GM12878 (cell line): ENCODE data around the gene DUSP7.

ENCODE experiments used
- CEBPB ChIP-seq, 2 experiments: fragments of 150-350 bp in 1 of 2; IDR thresholded peaks; 2 replicates each; pipeline ENCODE4 v1.6.1; 2012 to 2014; ENCODE audit warnings: low read depth in 2 of 2, low read length in 2 of 2, borderline replicate concordance in 1 of 2, inconsistent platforms in 1 of 2
- CTCF ChIP-seq, 3 experiments: IDR thresholded peaks in 2 of 3; conservative IDR thresholded peaks in 1 of 3; 2 replicates each; pipeline ENCODE4 v1.5.1; 2011; ENCODE audit warnings: low read depth in 3 of 3, low read length in 3 of 3, mild to moderate bottlenecking in 3 of 3, control low read depth in 2 of 3, moderate library complexity in 2 of 3, inconsistent platforms in 1 of 3, mixed read lengths in 1 of 3; ENCODE audit not compliant: control insufficient read depth in 2 of 3, insufficient read depth in 1 of 3; ENCODE audit errors: extremely low read depth in 1 of 3
- EGR1 ChIP-seq, 2 experiments: IDR thresholded peaks; 1 replicate in 1 of 2; 2 replicates in 1 of 2; pipeline ENCODE4 v1.6.1; 2011 to 2012; ENCODE audit warnings: low read depth in 2 of 2, low read length in 2 of 2, borderline replicate concordance in 1 of 2, mild to moderate bottlenecking in 1 of 2, moderate library complexity in 1 of 2
- MAX ChIP-seq: IDR thresholded peaks from 2 replicates; pipeline ENCODE4 v1.6.1; 2012; ENCODE audit warnings: low read depth, low read length, improper control_type of control experiment
- POLR2A ChIP-seq: IDR thresholded peaks from 2 replicates; pipeline ENCODE4 v1.6.1; 2011; ENCODE audit warnings: low read depth, mild to moderate bottlenecking, low read length
- SRF ChIP-seq, 2 experiments: IDR thresholded peaks; 2 replicates each; pipeline ENCODE4 v1.6.1; 2011; ENCODE audit warnings: low read depth in 2 of 2, low read length in 2 of 2, mild to moderate bottlenecking in 1 of 2, moderate library complexity in 1 of 2

GRCh38 chr3:52021489-52022268 is 34.7 kb downstream of the DUSP7 start:
- no peak for TF ChIP-seq POLR2A
- TF ChIP-seq CEBPB (IDR thresholded peaks at IDR 0.05; ENCODE audit: borderline replicate concordance in 1 of 2, low read depth in 2 of 2, low read length in 2 of 2), result no peak
- no peak for TF ChIP-seq CTCF (IDR thresholded peaks at IDR 0.05 in 2 of 3, conservative IDR thresholded peaks at IDR 0.05 in 1 of 3; ENCODE audit: control insufficient read depth in 2 of 3, extremely low read depth in 1 of 3, insufficient read depth in 1 of 3, low read depth in 3 of 3, low read length in 3 of 3)
- no peak for TF ChIP-seq MAX
- no peak for TF ChIP-seq EGR1 (IDR thresholded peaks at IDR 0.05; ENCODE audit: borderline replicate concordance in 1 of 2, low read depth in 2 of 2, low read length in 2 of 2)
- no peak for TF ChIP-seq SRF (IDR thresholded peaks at IDR 0.05; ENCODE audit: low read depth in 2 of 2, low read length in 2 of 2)
